GM12878 (cell line): ENCODE results near the gene C4orf17.

ENCODE experiments used
- CTCF ChIP-seq, 3 experiments: IDR thresholded peaks in 2 of 3; conservative IDR thresholded peaks in 1 of 3; 2 replicates each; pipeline ENCODE4 v1.5.1; 2011; ENCODE audit warnings: low read depth in 3 of 3, low read length in 3 of 3, mild to moderate bottlenecking in 3 of 3, control low read depth in 2 of 3, moderate library complexity in 2 of 3, inconsistent platforms in 1 of 3, mixed read lengths in 1 of 3; ENCODE audit not compliant: control insufficient read depth in 2 of 3, insufficient read depth in 1 of 3; ENCODE audit errors: extremely low read depth in 1 of 3
- EZH2 ChIP-seq: IDR thresholded peaks from 2 replicates; pipeline ENCODE4 v1.6.1; 2012; ENCODE audit warnings: low read depth, mild to moderate bottlenecking, control low read depth, inconsistent platforms, low read length, borderline replicate concordance; ENCODE audit not compliant: control insufficient read depth
- NBN ChIP-seq: fragments of 450-650 bp; IDR thresholded peaks from 2 replicates; pipeline ENCODE4 v1.6.1; 2016
- NR2F1 ChIP-seq: fragments of 450-650 bp; conservative IDR thresholded peaks from 2 replicates; pipeline ENCODE4 v1.6.1; 2017; ENCODE audit warnings: mild to moderate bottlenecking

- TF ChIP-seq NBN: no peak
- no peak for TF ChIP-seq EZH2
- no peak for TF ChIP-seq NR2F1
- TF ChIP-seq CTCF (IDR thresholded peaks at IDR 0.05 in 2 of 3, conservative IDR thresholded peaks at IDR 0.05 in 1 of 3; ENCODE audit: control insufficient read depth in 2 of 3, extremely low read depth in 1 of 3, insufficient read depth in 1 of 3, low read depth in 3 of 3, low read length in 3 of 3): no peak
Measured at GRCh38 chr4:99591757-99592156, 80.9 kb downstream of the C4orf17 start.
